Activated CD4-positive, alpha-beta T cell treated with anti-CD3 and anti-CD28 coated beads for 24 hours (primary cell): Measurements from ENCODE around the gene MRTFA.

Experiments
- DNase-seq, 2 donors: peaks; one replicate each; pipeline ENCODE4 v3.0.0-alpha.2; 2020; ENCODE audit warnings: low read depth in 2 of 2

MRTFA gene

DNA sequence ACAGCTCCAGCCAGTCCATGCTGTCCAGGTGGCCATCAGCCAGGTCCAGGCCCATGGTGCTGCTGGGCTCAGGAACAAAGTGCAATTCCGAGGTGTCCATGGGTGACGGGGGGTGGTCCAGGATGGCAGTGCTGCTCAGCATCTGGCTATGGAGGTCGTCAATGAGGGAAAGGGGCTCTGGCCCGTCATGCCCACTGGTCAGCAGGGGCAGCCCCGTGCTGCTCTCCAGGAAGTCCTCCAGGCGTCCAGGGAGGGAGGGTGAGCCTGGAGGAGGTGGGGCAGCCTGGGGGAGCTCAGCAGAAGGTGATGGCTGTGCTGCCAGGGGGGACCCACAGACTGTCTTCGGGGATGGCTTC, 225.0 kb downstream of the MRTFA start:
- no peak for DNase-seq

- DNase-seq, result no peak
These were observed 225.6 kb downstream of the MRTFA start for GRCh38 chr22:40410731-40411505.

- DNase-seq, result no peak
These were observed 226.2 kb downstream of the MRTFA start for GRCh38 chr22:40410272-40410671.

DNA sequence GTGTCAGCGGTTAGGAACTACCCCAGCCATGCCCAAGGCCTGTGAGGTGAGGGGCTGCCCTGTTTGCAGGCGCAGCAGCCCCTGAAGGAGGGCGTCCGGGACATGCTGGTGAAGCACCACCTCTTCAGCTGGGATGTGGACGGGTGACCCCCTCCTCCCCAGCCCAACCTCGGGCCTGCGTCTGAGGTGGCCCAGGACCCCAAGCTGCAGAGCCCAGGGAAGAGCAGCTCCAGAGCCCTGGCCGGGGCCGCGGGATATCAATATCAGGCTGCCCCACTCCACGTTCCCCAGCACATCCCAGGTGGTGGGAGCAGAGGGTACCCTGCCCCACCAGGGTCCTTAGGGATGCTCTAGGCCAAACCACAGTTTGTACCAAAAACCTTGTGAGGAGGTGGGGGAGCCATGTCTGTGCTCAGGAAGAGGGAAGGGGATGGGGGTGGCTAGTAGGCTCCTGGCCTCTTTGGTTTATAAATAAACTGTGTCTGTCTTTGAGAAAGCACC, 226.9 kb downstream of the MRTFA start:
- no peak for DNase-seq

- no peak for DNase-seq
These were observed 227.6 kb downstream of the MRTFA start for GRCh38 chr22:40408718-40409612.

DNA sequence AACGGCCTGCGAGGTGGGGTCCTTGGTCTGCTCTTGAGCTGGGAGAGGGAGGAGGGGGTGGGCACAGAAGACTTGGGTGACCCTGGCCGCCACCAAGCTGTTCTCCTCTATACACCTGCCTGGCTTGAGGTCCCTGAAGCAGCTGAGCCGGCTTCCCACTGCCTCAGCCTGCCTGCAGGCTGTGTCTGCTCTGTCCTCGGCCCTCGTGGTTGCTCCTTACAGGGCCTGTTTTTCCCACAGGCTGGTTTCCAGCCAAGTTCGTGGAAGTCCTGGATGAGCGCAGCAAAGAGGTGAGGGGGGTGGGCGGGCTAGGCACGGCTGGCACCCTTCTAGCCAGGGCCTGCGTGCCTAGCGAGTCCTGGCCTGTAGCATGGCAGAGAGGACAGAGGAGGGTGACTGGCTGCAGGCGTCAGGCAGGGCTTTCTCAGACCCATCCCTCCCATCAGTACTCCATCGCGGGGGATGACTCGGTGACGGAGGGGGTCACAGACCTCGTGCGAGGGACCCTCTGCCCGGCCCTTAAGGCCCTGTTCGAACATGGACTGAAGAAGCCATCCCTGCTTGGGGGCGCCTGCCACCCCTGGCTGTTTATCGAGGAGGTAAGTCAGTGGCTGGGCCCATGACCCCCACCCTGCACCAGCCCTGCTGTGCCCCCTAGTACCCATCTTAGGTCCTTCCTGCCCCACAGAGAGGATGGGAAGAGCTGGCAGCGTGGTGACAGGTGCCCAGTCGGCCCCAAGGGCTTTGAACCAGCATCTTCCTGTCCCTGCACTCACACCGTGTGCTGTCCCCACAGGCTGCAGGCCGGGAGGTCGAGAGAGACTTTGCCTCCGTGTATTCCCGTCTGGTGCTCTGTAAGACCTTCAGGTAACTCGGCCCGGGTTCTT, 228.4 kb downstream of the MRTFA start:
- no peak for DNase-seq

DNA sequence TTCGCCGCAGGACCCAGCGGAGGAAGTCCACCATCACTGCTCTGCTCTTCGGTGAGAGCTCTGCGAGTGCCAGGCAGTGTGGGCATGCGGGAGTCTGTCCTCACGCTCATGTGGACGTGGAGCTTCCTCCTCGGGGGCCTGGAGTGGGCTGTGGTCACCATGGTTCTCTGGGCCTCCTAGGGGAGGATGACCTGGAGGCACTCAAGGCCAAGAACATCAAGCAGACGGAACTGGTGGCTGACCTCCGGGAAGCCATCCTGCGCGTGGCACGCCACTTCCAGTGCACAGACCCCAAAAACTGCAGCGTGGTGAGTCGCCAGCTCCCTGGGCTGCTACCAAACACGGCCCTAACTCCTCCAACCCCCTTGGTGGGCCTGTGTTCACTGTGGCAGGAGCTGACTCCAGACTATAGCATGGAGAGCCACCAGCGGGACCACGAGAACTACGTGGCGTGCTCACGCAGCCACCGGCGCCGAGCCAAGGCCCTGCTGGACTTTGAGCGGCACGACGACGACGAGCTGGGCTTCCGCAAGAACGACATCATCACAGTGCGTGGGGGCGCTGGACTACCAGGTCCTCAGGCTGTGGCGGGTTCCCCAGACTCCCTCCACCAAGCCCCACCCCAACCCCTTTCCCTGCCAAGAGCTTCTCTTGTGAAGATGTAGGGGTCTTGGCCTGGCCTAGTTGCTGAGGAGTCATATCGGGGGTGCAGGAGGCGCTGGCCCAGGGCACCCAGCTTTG, 229.3 kb downstream of the MRTFA start:
- no peak for DNase-seq

GRCh38 chr22:40406063-40406890, 230.2 kb downstream of the MRTFA start:
- DNase-seq, result no peak

DNA sequence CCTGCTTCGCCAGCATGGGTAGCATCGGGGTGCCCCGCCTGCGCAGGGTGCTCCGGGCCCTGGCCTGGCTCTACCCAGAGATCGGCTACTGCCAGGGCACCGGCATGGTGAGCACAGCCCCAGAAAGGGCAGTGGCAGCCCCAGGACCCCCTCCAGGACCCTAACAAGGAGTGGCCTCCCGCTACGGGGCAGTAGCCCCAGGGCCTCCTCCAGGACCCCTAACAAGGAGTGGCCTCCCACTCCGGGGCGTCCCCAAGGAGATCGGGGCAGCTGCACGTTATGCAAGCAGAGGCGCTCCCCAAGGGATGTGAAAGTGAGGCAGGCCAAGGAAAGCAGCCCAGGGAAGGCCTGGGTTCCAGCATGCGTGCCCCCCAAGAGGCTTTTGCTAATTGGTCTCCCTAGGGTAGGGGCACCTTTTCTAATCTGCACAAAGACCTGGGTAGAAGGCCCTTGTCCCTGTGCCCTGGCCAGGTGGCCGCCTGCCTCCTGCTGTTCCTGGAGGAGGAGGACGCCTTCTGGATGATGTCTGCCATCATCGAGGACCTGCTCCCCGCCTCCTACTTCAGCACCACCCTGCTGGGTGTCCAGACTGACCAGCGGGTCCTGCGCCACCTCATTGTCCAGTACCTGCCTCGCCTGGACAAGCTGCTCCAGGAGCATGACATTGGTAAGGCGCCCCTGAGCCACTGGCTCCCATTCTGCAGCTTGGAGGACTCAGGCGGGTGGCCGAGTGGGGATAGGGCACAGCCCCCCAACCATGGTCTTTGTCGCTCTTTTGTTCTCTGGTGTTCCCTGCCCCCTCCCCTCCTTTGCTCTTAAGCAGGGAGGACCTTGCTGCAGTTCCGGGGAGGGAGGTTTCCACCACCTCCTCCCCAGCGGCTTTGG, 231.1 kb downstream of the MRTFA start:
- DNase-seq, result no peak

DNA sequence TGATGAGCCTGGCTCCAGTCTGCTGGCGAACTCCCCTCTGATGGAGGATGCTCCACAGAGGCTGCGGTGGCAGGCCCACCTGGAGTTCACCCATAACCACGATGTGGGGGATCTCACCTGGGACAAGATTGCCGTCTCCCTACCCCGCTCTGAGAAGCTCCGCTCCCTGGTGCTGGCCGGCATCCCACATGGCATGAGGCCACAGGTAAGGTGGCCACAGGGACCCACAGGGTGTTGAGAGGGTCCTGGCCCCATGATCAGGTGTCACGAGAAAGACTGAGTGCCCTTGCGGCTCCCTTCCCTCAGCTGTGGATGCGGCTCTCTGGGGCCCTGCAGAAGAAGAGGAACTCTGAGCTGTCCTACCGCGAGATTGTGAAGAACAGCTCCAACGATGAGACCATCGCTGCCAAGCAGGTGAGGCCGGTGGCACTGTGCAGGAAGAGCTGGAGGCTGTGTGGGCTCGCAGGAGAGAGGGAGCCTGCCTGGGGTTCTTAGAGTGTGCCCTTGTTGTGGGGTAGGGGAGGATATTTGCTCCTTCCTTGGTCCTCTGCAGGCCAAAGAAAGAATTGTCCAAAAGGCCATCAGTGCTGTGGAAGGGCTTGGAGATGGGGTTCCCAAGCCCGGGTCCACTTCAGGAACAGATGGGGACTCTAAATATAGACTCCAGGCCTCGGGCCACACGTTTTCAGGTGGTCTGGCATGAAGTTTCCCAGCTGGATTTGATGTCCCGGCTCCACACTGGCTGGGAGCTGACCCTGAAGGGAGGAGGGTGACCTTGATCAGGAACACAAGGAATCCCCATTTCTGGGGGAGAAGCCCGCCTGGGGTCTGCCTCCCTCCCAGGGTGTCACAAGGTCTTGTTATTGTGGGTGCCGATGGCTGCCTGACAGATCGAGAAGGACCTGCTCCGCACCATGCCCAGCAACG, 232.0 kb downstream of the MRTFA start:
- no peak for DNase-seq

GRCh38 chr22:40403651-40404050, 232.9 kb downstream of the MRTFA start:
- no peak for DNase-seq

DNA sequence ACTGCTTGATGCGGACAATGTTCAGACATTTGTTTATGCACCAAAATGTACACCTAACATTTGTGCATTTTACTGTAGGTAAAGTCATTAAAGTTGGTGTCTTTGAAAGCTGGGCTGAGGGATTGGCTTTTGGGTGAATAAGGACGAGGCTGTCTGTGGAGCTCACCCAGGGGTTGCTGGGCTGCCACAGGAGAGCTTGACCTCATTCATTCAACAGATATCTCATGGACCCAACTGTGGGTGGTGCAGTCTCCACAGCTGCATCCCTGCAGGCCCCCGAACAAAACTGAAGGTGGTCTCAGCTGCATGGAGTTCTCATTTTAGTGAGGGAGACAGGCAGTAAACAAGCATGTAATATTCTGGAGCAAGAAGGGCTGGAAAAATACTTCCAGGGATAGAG, 233.4 kb downstream of the MRTFA start:
- no peak for DNase-seq

DNA sequence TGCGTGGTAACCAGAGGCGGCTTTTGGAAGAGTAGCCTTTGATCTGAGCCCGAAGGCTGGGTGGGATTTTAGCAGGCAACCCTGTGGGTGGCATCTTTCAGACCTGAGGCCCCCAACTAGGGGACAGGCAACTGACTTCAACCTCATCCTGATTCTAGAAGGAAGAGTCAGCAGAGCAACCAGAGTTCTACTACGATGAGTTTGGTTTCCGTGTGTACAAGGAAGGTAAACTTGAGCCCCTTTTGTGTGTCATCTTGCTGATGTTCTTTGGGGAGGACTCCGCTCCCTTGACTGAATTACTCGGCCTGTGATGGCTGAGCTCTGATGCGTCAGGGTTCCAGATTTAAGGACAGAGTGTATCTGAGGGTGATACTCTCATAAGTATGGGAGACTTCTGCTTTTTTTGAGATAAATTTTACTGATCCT, 234.5 kb downstream of the MRTFA start:
- no peak for DNase-seq

GRCh38 chr22:40401532-40401931, 235.0 kb downstream of the MRTFA start:
- DNase-seq, result no peak

GRCh38 chr22:40400159-40400558, 236.4 kb downstream of the MRTFA start:
- no peak for DNase-seq

GRCh38 chr22:40399621-40400020, 236.9 kb downstream of the MRTFA start:
- DNase-seq, result no peak

DNA sequence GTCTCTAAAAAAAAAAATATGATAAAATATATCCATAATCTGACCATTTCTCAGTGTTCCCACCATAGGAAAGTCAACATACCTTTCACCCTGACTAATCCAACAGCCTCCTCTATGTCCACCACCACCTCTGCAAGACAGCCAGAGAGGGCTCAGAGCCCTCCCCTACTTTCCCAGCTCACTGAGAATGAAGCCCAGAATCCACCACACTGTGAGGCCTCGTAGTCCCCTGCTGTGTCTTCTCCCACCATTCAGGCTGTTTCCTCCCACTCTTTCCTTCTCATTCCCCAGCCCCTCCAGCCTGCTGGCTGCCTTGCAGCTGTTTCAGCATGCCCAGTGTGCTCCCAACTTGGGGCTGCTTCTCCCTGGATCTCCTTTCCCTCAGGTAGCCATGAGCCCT, 239.1 kb downstream of the MRTFA start:
- no peak for DNase-seq

GRCh38 chr22:40396882-40397281, 239.6 kb downstream of the MRTFA start:
- no peak for DNase-seq
